ENCODE results near the gene ZBTB7C.

DNA sequence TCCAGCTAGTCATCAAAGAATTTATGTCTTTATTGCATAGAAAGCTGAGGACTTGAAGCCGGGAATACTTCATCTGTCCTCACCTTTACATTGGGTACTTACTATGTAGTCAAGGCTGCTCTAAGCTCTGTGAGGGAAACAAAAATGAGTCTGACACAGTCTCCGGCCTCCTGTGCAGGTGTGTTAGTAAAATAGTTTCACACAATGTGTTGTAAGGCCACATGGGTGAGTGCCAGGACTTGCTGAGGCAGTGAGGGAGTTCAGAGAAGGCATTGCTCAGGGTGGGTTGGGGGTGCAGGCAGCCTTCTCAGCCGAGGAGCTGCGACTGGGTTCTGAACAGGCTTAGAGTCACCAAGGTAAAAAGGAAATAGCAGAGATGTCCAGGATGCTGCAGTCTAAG is 424.2 kb downstream of the ZBTB7C start:
- TF ChIP-seq NR2C1 (IDR thresholded peaks at IDR 0.05) (no peak), NR2C1 (tag; IDR thresholded peaks at IDR 0.05) (no peak), POLR2A (conservative IDR thresholded peaks at IDR 0.05) (no peak), ZSCAN29 (IDR thresholded peaks at IDR 0.05) (no peak), GTF2A2 (tag; IDR thresholded peaks at IDR 0.05) (no peak), FOSL1 (tag; conservative IDR thresholded peaks at IDR 0.05) (no peak), RBM15 (IDR thresholded peaks at IDR 0.05; ENCODE audit: insufficient read depth, low read length) (no peak), GTF2E2 (tag; IDR thresholded peaks at IDR 0.05) (no peak), JUNB (CRISPR knock-in tag; conservative IDR thresholded peaks at IDR 0.05) (no peak), ZNF24 (IDR thresholded peaks at IDR 0.05) (no peak), ZNF263 (CRISPR knock-in tag; IDR thresholded peaks at IDR 0.05; ENCODE audit: borderline replicate concordance) (no peak), CREB1 (IDR thresholded peaks at IDR 0.05) (no peak), CREB1 (CRISPR knock-in tag; IDR thresholded peaks at IDR 0.05) (no peak)
- TF ChIP-seq, protein P1, sequence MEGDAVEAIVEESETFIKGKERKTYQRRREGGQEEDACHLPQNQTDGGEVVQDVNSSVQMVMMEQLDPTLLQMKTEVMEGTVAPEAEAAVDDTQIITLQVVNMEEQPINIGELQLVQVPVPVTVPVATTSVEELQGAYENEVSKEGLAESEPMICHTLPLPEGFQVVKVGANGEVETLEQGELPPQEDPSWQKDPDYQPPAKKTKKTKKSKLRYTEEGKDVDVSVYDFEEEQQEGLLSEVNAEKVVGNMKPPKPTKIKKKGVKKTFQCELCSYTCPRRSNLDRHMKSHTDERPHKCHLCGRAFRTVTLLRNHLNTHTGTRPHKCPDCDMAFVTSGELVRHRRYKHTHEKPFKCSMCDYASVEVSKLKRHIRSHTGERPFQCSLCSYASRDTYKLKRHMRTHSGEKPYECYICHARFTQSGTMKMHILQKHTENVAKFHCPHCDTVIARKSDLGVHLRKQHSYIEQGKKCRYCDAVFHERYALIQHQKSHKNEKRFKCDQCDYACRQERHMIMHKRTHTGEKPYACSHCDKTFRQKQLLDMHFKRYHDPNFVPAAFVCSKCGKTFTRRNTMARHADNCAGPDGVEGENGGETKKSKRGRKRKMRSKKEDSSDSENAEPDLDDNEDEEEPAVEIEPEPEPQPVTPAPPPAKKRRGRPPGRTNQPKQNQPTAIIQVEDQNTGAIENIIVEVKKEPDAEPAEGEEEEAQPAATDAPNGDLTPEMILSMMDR (IDR thresholded peaks at IDR 0.05 in 2 of 3, conservative IDR thresholded peaks at IDR 0.05 in 1 of 3; ENCODE audit: insufficient read depth in 2 of 3, low read depth in 1 of 3, low read length in 3 of 3), result no peak
- TF ChIP-seq, protein P2, sequence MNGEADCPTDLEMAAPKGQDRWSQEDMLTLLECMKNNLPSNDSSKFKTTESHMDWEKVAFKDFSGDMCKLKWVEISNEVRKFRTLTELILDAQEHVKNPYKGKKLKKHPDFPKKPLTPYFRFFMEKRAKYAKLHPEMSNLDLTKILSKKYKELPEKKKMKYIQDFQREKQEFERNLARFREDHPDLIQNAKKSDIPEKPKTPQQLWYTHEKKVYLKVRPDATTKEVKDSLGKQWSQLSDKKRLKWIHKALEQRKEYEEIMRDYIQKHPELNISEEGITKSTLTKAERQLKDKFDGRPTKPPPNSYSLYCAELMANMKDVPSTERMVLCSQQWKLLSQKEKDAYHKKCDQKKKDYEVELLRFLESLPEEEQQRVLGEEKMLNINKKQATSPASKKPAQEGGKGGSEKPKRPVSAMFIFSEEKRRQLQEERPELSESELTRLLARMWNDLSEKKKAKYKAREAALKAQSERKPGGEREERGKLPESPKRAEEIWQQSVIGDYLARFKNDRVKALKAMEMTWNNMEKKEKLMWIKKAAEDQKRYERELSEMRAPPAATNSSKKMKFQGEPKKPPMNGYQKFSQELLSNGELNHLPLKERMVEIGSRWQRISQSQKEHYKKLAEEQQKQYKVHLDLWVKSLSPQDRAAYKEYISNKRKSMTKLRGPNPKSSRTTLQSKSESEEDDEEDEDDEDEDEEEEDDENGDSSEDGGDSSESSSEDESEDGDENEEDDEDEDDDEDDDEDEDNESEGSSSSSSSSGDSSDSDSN (IDR thresholded peaks at IDR 0.05; ENCODE audit: borderline replicate concordance in 1 of 2, low read depth in 2 of 2, low read length in 2 of 2), result no peak
- TF ChIP-seq, protein P3, sequence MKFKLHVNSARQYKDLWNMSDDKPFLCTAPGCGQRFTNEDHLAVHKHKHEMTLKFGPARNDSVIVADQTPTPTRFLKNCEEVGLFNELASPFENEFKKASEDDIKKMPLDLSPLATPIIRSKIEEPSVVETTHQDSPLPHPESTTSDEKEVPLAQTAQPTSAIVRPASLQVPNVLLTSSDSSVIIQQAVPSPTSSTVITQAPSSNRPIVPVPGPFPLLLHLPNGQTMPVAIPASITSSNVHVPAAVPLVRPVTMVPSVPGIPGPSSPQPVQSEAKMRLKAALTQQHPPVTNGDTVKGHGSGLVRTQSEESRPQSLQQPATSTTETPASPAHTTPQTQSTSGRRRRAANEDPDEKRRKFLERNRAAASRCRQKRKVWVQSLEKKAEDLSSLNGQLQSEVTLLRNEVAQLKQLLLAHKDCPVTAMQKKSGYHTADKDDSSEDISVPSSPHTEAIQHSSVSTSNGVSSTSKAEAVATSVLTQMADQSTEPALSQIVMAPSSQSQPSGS (CRISPR knock-in tag; IDR thresholded peaks at IDR 0.05), result no peak

All from K562 (cell line).